ENCODE results near the gene UMODL1. TPM values are rescaled to one million over a fixed set of nuclear protein-coding genes. Genes with fewer than 3 reads are reported as not detected.

UMODL1 gene
- total RNA-seq, 1 donor from 2014 or later, result 0.19 TPM

GRCh38 chr21:42120101-42120902 is 49.2 kb downstream of the UMODL1 start:
- Mint-ChIP-seq H3K4me1 (ENCODE audit: low read depth) (peaks cover 26% of the 10 kb centered on the region), H3K4me3 (ENCODE audit: low read depth) (no peak overlapping the region), H3K27me3 (peaks cover 36% of the 10 kb centered on the region), H3K27ac (no peak overlapping the region), H3K36me3 (ENCODE audit: insufficient read depth) (no peaks in the 10 kb centered on the region), H3K9me3 (ENCODE audit: low read depth) (no peaks in the 10 kb centered on the region)
- no peak for TF ChIP-seq CTCF (IDR thresholded peaks at IDR 0.05; ENCODE audit: unreplicated experiment)
- DNase-seq (ENCODE audit: low spot score, unreplicated experiment), result no peak

- Mint-ChIP-seq H3K27ac (no peak overlapping the region), H3K4me3 (ENCODE audit: low read depth) (no peak overlapping the region), H3K27me3 (peaks cover 36% of the 10 kb centered on the region), H3K9me3 (ENCODE audit: low read depth) (no peaks in the 10 kb centered on the region), H3K4me1 (ENCODE audit: low read depth) (peaks cover 26% of the 10 kb centered on the region), H3K36me3 (ENCODE audit: insufficient read depth) (no peaks in the 10 kb centered on the region)
- DNase-seq (ENCODE audit: low spot score, unreplicated experiment), result no peak
- no peak for TF ChIP-seq CTCF (IDR thresholded peaks at IDR 0.05; ENCODE audit: unreplicated experiment)
These were observed 49.9 kb downstream of the UMODL1 start for GRCh38 chr21:42120903-42121535.

GRCh38 chr21:42121794-42122193 is 50.7 kb downstream of the UMODL1 start:
- H3K4me3 Mint-ChIP-seq (ENCODE audit: low read depth), result no peak overlapping the region
- no peaks in the 10 kb centered on the region for H3K9me3 Mint-ChIP-seq (ENCODE audit: low read depth)
- no peak overlapping the region for H3K27ac Mint-ChIP-seq
- H3K4me1 Mint-ChIP-seq (ENCODE audit: low read depth), result peaks cover 26% of the 10 kb centered on the region
- no peak for DNase-seq (ENCODE audit: low spot score, unreplicated experiment)
- no peak for TF ChIP-seq CTCF (IDR thresholded peaks at IDR 0.05; ENCODE audit: unreplicated experiment)
- H3K36me3 Mint-ChIP-seq (ENCODE audit: insufficient read depth), result no peaks in the 10 kb centered on the region
- peaks cover 37% of the 10 kb centered on the region for H3K27me3 Mint-ChIP-seq

GRCh38 chr21:42122398-42122797 is 51.3 kb downstream of the UMODL1 start:
- H3K27ac Mint-ChIP-seq, result no peak overlapping the region
- H3K36me3 Mint-ChIP-seq (ENCODE audit: insufficient read depth), result no peaks in the 10 kb centered on the region
- H3K4me1 Mint-ChIP-seq (ENCODE audit: low read depth), result peaks cover 21% of the 10 kb centered on the region
- H3K9me3 Mint-ChIP-seq (ENCODE audit: low read depth), result no peaks in the 10 kb centered on the region
- no peak overlapping the region for H3K4me3 Mint-ChIP-seq (ENCODE audit: low read depth)
- no peak for DNase-seq (ENCODE audit: low spot score, unreplicated experiment)
- H3K27me3 Mint-ChIP-seq, result peaks cover 34% of the 10 kb centered on the region
- no peak for TF ChIP-seq CTCF (IDR thresholded peaks at IDR 0.05; ENCODE audit: unreplicated experiment)

GRCh38 chr21:42122808-42123207 is 51.7 kb downstream of the UMODL1 start:
- no peak for TF ChIP-seq CTCF (IDR thresholded peaks at IDR 0.05; ENCODE audit: unreplicated experiment)
- Mint-ChIP-seq H3K27me3 (peaks cover 33% of the 10 kb centered on the region), H3K9me3 (ENCODE audit: low read depth) (no peaks in the 10 kb centered on the region), H3K36me3 (ENCODE audit: insufficient read depth) (no peaks in the 10 kb centered on the region), H3K4me3 (ENCODE audit: low read depth) (no peak overlapping the region), H3K4me1 (ENCODE audit: low read depth) (peaks cover 20% of the 10 kb centered on the region), H3K27ac (no peak overlapping the region)
- DNase-seq (ENCODE audit: low spot score, unreplicated experiment), result no peak
